GM19463 (cell line): ENCODE results near the gene SLAMF7.
A peak's percentile ranks its signal among the peaks of the same experiment; 100 is the strongest.
"Not testable (repeated sequence)": the region's sequence is repeated elsewhere in the genome, so short reads cannot be mapped to it uniquely, and the experiment has no call there.

Experiments
- ATAC-seq: cut with Tn5 transposase; IDR thresholded peaks from one replicate; pipeline ENCODE4 v1.9.1; 2021; ENCODE audit warnings: mild to moderate bottlenecking, moderate library complexity; ENCODE audit not compliant: unreplicated experiment

Gene SLAMF7

DNA sequence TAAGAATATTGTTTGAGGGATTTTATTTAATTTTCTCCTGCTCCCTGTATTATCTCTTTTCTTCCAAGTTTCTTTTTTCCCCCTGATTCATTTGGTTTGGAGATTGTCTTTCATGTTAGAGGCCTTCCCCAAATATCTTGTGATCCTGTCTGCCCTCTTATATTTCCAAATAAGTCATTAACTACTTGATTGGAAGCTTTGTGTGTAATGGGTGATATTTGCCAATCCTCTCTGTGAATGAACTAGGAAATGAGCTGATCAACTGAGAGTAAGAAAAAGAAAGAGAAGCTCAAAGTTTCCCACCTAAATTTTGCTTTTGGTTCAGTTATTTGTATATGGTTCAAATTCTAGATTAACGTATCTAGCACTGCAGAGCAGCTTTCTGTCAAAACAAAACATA, 33.3 kb downstream of the SLAMF7 start:
- ATAC-seq: no peak

GRCh38 chr1:160773093-160773492, 34.0 kb downstream of the SLAMF7 start:
- ATAC-seq: no peak

DNA sequence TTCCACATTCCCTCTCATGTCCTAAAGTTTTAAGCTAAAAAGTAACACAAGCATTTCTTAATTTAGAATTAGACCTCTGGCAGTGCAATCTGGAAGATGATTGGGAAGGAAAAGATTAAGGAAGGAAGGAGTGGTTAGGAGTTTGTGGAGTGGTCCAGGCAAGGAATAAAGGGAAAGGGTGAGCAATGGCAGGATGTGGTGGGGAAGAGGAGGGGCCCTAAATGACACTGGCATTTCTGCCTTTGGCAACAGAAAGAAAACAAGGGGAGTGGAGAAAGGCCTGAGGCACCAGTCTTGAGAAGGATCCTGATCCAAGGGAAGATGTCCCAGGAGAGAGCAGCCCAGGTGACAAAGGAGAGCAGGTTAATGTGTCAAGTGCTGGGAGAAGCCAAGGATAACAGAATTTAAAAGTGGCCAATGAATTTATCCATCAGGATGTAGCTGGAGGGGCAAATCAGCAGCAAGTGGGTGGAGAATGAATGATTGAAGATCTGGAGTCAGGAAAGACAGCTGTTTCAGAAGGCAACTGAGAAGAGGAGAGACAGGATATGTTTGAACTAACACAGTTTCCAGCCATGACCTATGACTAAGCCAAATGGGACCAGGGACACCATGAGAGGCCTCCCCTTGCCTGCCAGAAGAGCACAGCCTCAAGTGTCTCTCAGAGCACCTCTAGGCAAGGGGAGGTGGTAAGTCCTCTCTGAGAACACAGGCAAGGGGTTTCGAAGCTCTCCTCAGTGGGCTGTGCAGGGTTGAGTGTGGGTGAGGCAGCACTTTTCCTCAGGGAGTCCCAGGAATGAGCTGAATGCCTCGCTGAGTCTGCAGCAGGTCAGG, 36.1 kb downstream of the SLAMF7 start:
- ATAC-seq: no peak

DNA sequence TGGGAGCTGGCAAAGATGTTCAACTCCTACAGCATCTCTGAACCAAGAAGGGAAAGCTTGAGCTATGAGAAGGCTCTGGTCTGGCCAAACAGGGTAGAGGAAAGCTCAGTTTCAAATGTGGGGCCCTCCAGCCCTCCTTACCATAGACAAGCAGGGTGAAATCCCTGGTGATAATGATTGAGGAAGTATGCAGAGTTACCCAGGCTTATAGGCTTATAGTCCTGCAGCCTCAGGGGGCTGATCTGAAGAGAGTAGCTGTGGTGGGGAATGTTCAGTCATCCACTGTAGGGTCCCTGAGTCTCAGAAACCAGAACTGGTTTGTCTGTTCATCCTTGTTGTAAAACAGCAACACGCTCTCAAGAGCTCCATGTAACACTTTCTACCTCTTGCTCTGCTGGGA, 37.1 kb downstream of the SLAMF7 start:
- peak; percentile 55 for ATAC-seq

DNA sequence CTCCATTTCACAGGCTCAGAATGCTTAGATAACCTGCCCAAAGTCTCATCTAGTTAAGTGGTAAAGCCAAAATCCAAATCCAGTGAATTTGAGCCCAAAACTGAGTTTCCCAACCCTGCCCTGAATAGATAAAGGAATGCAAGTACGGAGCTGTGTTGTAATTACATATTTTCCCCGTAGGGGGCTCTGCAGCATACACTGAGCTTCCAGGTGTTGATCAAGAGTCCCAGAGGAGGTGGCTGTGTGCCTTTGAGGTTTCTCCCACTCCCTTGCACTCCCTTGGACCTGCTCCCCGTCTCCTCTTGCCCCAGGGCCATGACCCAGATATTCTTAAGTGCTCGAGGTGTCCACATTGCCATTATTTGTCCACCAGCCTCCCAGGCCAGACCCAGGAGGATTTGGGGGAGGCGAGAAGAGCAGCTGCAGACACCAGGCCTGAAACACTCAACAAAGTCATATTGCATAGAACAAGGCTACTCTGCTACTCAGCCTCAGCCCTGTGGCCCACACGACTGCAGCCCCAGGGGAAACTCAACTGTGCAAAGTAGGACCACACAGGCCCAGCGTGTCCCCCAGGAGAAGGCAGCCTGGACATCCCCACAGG, 38.5 kb downstream of the SLAMF7 start:
- ATAC-seq: no peak

GRCh38 chr1:160778976-160779375, 39.9 kb downstream of the SLAMF7 start:
- no peak for ATAC-seq

GRCh38 chr1:160779626-160780397, 40.8 kb downstream of the SLAMF7 start:
- ATAC-seq: no peak

DNA sequence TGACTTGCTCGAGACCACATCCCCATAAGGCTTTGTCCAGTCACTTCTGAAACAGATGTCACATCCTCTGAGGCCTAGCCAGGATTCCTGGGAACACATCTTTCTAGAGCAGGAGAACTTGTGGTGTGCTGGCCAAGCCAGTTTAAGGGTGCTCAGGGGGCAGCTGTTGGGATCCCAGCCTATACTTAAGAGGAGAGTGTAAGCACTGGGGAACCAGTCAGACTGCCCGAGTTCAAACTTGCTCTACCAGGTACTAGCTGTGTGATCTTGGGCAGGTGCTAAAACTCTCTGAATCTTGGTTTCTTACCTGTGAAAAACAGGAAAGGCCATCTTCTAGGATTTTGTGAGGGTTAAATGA, 41.3 kb downstream of the SLAMF7 start:
- no peak for ATAC-seq

- ATAC-seq: no peak
Measured at GRCh38 chr1:160781186-160781766, 42.2 kb downstream of the SLAMF7 start.

DNA sequence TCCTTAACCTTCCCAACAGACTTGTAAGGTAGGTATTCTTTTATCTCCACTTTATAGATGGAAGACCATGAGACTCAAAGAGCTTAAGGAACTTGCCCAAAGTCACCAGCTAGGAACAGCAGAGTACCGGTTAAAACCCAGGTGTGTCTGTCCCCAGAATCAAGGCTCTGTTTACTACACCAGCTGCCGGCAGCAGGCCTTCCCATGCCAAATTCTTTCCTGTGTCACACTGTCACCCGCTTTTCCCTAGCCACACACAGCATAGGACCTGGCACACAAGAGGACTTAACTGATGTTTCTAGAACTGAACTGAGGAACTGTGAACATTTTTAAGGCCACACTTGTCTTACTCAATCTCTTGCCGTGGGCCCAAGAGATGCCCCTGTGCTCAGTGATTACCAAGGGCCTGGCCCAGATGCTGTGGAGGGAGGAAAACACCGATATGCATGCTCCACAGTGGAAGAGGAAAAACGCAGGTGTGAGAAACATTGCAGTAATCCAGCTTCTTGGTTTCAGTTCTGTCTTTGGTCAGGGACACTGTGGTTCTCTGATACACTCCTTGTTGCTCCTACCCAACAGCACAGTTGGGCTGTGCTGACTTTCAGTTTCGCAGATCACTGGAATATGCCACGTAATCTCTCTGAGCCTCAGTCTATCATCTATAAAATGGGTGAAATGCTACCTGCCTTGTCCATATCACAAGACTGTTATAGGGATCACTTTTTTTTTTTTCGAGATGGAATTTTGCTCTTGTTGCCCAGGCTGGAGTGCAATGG, 43.1 kb downstream of the SLAMF7 start:
- peak; percentile 88 for ATAC-seq

GRCh38 chr1:160782988-160783765, 44.1 kb downstream of the SLAMF7 start:
- ATAC-seq: not testable (repeated sequence)

DNA sequence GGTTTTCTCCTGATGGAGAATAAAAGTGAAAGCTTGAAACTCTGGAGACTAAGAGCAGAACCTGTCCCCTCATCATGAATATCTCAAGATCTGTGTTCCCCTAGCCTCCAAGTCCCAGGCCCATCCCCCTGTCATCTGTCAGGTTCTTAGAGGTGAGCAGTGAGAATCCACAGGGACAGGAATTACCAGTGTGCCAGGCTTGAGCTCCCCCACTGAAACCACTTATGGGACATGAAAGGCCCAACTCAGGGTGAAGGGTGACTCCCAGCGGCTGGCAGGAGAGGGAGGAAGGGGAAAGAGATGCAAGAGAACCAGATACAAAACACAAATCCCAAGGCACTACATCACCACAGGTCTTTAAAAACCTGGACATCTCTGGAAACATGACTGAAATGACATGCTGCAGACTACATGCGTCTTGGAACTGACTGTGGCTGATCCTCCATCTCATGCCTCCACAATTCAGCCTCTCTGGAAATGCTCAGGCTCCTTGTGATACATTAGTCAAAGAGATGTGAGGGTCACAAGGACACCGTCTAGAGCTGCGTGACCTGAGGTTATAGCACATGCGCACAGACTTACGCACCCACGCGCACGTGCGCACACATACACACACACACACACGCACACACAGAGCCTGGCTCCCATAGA, 50.1 kb downstream of the SLAMF7 start:
- no peak for ATAC-seq

- peak; percentile 77 for ATAC-seq
Measured at GRCh38 chr1:160789702-160790611, 50.9 kb downstream of the SLAMF7 start.

DNA sequence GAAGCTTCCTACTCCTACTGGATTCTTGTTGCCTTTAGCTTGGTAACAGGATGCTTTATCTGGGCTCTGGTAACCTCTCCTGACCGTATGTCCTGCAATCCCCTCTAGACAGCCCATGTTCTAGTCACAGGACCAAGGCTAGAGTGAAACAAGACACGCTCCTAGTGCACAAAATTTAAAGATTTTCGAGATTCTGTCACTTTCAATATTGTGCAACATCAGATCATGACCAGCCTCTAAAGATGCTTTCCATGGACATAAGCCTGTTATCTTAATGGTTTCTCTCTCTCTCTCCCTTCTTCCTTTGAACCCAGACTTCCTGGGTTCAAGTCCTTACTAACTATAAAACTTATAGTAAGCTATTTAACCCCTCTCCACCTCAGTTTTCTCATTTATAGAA, 55.3 kb downstream of the SLAMF7 start:
- no peak for ATAC-seq

DNA sequence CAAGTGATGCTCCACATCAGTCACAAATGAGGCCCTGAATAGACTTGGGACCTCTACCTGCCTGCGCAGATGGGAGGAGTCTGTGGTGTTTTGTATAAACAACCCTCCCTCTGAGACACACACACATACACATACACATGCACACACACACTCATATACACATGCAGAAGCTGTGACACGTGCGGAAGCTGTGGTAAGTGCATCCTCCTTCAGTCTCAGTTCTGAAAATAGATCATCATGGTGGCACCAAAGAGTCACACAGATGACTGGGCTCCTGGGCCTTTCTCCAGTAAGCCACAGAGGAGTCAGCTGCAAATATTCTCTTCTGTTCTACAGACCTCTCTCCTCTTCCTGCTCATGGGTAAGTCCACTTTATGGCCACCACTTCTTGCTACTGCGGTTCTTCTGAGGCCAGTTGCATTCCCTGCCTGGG, 56.9 kb downstream of the SLAMF7 start, which contains the start of gene LY9:
TSS of gene LY9 (plus strand) at position 224 of the 433 bp plus-strand sequence. CDS start at position 238, 14 bp downstream.
- ATAC-seq: peak; percentile 71

GRCh38 chr1:160797271-160797709, 58.2 kb downstream of the SLAMF7 start:
- ATAC-seq: peak; percentile 40

DNA sequence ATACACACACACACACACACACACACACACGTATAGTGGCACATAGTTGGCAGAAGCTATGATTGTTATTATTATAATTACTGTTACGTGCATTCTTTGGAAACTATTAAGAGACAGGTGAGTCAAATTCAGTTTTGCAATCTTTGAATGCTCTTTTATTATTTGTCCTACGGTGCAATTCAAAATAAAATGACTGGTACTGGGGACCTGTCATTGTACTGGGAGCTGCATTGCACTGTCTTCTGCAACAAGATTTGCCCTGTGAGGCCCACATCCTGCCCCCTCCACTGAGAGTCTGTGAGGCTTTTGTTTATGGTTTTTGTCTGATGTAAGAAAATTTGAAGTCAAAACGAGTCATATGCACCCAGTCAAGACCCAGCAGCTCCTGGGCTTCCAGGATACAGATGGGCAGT, 58.8 kb downstream of the SLAMF7 start:
- ATAC-seq: no peak

- ATAC-seq: no peak
Measured at GRCh38 chr1:160798439-160798838, 59.4 kb downstream of the SLAMF7 start.
